ENCODE results near the gene DNAH12.
A peak's percentile ranks its signal among the peaks of the same experiment; 100 is the strongest.

Gene DNAH12, protein sequence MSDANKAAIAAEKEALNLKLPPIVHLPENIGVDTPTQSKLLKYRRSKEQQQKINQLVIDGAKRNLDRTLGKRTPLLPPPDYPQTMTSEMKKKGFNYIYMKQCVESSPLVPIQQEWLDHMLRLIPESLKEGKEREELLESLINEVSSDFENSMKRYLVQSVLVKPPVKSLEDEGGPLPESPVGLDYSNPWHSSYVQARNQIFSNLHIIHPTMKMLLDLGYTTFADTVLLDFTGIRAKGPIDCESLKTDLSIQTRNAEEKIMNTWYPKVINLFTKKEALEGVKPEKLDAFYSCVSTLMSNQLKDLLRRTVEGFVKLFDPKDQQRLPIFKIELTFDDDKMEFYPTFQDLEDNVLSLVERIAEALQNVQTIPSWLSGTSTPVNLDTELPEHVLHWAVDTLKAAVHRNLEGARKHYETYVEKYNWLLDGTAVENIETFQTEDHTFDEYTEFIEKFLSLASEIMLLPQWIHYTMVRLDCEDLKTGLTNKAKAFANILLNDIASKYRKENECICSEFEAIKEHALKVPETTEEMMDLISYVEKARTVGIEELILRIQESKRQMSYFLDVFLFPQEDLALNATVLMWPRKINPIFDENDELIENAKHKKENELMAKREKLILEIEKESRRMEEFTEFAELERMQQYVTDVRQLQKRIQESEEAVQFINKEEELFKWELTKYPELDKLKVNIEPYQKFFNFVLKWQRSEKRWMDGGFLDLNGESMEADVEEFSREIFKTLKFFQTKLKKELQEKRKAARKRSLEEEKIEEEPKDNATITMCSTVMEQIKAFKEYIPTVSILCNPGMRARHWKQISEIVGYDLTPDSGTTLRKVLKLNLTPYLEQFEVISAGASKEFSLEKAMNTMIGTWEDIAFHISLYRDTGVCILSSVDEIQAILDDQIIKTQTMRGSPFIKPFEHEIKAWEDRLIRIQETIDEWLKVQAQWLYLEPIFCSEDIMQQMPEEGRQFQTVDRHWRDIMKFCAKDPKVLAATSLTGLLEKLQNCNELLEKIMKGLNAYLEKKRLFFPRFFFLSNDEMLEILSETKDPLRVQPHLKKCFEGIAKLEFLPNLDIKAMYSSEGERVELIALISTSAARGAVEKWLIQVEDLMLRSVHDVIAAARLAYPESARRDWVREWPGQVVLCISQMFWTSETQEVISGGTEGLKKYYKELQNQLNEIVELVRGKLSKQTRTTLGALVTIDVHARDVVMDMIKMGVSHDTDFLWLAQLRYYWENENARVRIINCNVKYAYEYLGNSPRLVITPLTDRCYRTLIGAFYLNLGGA (N-terminal part only)

DNA sequence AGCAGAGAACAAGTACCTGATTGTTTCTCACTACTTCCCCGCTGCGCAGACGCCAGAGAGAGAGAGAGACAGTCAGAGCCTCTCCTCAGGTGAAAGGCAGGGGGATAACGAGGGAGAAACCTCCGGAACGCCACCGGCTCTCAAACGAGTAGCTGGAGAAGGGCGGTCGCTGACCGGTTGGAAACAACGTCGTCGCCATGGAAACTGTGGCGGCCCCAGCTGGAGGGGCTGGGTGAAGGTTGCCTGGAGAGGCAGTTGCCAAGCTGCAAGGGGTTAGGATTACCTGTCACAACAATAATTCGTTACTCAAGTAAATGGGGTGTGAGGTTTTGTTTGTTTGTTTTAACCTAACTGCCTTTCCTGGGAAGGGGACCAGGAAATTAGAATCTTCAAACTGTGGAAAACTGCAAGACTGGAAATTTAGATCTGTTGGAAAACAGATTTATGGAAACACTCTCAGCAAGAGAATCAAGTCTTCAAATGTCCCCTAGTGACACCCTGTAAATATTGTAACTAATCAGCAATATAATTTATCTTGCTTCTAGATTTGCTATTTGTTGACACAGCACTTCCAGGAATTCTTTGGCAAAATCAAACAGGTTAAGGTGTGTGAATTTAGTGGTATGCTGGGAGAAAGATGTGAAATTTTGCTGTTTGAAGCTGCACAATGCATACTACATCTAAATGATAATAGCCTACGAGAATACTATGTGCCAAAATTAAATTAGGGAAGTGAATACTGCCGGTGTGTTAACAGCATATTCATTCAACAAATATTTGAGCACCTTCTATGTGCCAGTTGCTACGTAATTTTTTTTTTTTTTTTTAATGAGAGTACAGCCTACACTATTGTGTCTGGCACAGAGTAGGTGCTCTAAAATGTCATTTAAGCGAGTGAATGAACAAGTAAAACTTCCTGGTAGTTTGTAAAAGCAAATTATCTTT is at the start of gene DNAH12:
Gene DNAH12, minus strand, starts transcription at position 164 of the 945 bp plus-strand sequence. CDS start 1,474 bp downstream, outside the sequence.
- peak; percentile 36 for DNase-seq

DNA sequence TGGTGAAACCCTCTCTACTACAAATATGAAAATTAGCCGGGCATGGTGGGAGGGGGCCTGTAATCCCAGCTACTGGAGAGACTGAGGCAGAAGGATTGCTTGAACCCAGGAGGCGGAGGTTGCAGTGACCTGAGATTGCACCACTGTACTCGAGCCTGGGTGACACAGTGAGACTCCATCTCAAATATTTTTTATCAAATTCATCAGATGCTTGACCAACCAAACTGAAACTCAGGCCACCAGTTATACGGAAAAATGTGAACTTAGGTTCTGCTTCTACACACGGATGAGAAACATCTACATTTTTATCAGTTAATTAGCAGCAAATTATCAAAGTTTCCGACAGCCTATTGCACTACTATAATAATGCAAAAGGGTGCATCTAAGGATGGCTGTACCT is 48.2 kb upstream of the DNAH12 start:
- no peak for DNase-seq

DNA sequence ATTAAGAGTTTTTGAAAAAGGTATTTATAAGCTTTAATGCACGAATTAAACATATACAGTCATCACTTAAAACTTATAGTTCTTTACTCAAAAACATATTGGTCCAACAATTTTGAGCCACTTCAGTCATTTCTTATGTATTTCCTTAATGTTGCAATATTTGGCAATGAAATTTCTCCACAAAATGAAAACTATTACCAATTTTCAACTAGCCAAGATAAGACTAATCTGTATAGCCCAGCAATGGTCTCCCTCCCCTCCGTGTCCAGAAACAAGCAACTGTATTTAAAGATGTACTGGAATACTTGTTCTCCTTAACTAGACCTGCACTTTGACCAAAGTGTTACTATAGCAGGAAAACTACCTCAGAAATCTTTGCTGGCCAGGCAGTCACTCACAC is 43.8 kb upstream of the DNAH12 start:
- no peak for DNase-seq

DNA sequence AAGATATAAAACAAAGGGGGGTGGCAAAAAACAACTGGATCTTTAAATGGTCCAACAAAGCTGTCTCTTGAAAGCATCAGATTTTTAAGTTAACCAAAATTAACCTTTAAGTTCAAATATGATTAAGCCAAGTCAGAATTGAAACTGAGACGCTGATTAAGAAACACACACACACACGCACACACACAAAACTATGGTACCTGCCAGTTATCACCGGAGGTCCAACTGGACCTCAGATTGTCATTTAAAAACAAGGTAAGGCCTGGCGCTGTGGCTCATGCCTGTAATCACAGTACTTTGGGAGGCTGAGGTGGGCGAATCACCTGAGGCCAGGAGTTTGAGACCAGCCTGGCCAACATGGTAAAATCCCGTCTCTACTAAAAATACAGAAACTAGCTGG is 42.6 kb upstream of the DNAH12 start:
- DNase-seq, result no peak

DNA sequence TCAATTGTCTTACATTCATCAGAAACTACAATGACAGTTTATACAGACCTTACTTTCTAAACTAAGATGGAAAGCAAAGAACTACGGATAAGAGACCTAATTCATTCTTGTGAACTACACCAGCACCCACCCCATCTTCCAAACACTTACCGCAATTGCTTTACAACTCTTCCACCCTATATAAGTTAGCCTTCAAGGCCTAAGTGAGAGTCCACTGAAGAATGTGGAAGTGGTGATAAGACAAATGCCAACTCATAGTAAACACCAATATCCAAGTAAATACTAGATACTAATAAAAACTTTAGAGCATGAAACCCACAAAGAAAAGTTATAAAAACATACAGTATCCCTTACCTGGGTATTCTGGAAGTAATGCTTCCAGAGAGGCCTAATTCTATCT is 39.4 kb upstream of the DNAH12 start:
- DNase-seq, result no peak

DNA sequence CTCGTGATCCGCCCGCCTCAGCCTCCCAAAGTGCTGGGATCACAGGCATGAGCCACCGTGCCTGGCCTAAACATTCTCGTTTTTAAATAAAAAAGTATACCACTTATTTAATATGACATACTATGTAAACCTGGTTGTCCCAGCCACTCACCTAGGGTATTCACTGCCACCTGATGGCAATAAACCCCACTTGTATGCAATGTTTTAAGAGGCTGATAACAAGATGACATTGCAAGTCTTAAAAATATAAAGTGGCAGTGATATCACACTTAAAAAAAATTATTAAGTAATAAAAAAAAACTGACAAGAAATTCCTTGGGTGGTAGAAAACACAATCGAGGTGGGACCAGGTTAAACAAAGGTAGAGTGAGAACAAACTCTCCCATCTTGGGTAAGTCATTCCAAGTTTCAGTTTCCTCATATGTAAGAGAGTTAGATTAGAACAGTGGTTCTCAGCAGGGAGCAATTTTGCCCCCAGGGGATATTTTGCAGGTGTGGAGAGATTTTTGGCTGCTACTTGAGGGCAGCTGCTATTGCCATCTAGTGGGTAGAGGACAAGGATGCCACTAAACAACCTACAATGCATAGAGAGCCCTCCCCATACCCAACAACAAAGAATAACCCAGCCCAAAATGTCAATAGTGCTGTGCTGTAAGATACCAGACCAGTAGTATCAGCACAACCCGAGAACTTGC is 38.5 kb upstream of the DNAH12 start:
- DNase-seq, result no peak

DNA sequence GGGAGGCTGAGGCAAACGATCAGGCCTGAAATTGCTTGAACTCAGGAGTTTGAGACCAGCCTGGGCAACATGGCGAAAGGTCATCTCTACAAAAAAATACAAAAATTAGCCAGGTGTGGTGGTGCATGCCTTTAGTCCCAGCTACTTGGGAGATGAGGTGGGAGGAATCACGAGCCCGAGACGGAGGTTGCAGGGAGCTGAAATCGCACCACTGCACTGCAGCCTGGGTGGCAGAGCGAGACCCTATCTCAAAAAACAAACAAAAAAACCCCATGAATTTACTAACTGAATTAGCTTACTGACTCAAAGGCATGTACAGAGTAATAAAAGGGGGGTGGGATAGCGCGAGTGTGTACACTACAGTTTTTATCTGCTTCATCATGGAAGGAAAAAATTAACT is 33.7 kb upstream of the DNAH12 start:
- DNase-seq, result no peak

DNA sequence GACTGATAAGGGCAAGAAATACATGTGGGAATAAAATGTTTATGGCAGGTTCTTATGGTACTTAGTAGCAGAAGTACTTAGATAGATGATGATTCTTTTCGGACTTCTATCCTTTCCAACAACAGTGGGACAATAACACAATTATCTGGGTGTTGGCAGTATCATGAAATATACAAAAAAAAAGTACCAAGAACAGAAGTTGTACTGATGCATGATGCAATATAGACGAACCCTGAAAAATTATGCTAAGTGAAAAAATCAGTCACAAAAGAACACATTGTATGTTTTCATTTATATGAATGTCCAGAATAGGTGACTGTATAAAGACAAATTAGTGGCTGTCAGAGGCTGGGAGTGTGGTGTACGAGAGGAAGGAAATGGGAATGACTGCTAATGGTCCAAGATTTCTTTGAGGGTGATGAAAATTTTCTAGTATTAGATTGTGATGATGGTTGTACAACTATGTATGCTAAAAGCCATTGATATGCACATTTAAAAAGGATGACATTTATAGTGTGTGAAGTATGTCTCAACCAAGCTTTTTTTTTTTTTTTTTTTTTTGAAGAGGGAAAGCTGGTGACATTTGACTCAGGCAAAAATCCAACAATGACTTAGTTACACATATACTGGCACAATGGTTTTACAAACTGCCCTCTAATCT is 32.0 kb upstream of the DNAH12 start:
- DNase-seq, result no peak

DNA sequence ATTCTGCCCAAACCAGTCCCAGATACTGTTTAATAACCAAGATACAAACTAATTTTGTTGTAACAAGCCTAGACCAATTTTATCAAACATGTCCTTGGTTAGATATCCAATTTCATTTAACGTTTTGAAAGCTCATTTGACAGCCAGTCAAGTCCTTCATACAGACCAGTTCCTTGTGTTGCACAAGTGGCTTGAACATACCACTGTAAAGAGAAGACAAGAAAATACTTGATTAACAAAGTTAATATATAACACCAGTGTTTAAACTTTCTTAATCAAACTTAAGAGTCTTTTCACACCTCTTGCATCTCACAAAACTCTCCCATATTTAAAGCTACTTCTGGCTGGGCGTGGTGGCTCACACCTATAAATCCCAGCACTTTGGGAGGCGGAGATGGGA is 28.0 kb upstream of the DNAH12 start:
- no peak for DNase-seq

DNA sequence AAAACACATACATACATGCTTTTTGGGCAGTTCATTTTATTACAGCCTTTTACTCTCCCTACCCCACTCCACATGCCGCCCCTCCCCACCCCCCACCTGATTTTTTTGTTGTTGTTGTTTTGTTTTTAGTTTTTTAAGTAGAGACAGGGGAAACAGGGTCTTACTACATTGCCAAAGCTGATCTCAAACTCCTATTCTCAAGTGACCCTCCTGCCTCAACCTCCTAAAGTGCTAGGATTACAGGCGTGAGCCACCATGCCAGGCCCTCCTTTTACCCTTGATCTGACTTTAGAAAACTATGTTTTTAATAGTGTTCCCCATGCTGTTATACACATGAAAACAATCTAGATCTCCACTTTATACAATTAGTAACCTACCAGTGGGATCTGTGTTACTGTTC is 26.7 kb upstream of the DNAH12 start:
- DNase-seq, result no peak

DNA sequence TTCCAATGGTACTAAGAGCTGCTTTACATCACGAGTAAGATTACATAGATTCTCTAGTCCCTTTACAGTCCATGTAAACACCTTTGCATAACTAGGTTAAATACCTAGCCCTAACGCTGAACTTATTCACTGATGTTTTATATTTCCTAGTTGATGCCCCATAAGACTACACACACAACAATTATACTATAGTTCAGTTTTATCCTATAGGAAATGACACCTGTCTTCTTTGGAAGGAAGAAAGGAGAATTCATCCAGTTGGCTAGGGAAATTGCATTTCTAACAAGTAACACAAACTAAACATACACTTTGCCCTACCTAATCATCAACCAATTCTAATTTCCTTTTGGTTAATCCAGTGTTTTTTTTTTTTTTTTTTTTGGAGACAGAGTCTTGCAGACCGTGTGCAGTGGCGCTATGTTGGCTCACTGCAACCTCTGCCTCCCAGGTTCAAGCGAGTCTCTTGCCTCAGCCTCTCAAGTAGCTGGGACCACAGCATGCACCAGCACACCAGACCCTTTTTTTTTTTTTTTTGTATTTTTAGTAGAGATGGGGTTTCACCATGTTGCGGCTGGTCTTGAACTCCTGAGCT is 25.8 kb upstream of the DNAH12 start:
- DNase-seq, result no peak

DNA sequence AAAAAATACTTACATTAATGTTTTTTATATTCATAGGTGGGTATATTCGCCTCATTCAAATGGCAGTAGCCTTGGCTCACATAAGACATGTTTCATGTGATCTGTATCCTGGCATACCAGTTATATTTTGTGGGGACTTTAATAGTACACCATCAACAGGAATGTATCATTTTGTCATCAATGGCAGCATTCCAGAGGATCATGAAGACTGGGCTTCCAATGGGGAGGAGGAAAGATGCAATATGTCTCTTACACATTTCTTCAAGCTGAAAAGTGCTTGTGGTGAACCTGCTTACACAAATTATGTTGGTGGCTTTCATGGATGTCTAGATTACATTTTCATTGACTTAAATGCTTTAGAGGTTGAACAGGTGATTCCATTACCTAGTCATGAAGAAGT is 15.4 kb upstream of the DNAH12 start:
- DNase-seq, result no peak

DNA sequence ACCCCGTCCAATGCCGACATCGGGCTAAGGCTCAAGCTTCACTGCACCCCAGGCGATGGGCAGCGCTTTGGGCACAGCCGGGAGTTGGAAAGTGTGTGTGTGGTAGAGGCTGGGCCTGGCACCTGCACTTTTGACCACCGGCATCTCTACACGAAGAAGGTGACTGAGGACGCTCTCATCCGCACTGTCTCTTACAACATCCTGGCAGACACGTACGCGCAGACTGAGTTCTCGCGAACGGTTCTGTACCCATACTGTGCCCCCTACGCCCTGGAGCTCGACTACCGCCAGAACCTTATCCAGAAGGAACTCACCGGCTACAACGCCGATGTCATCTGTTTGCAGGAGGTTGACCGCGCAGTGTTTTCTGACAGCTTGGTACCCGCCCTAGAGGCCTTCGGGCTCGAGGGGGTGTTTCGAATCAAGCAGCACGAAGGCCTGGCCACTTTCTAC is 13.0 kb upstream of the DNAH12 start:
- peak; percentile 65 for DNase-seq

DNA sequence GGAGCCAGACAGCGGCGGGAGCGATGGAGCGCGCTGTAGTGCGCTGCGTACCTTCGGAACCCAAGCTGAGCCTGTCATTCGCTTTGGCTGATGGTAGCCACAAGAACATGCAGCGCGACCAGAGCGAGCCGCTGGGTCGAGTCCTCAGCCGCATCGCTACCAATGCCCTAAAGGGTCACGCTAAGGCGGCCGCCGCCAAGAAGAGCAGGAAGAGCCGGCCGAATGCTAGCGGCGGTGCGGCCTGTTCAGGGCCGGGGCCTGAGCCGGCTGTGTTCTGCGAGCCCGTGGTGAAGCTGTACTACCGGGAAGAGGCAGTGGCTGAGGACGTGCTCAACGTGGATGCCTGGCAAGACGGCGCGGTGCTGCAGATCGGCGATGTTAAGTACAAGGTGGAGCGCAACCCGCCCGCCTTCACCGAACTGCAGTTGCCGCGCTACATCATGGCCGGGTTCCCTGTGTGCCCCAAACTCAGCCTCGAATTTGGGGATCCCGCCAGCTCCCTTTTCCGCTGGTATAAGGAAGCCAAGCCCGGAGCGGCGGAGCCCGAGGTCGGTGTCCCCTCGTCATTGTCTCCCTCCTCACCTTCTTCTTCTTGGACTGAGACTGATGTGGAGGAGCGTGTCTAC is 12.4 kb upstream of the DNAH12 start:
- peak; percentile 52 for DNase-seq

DNA sequence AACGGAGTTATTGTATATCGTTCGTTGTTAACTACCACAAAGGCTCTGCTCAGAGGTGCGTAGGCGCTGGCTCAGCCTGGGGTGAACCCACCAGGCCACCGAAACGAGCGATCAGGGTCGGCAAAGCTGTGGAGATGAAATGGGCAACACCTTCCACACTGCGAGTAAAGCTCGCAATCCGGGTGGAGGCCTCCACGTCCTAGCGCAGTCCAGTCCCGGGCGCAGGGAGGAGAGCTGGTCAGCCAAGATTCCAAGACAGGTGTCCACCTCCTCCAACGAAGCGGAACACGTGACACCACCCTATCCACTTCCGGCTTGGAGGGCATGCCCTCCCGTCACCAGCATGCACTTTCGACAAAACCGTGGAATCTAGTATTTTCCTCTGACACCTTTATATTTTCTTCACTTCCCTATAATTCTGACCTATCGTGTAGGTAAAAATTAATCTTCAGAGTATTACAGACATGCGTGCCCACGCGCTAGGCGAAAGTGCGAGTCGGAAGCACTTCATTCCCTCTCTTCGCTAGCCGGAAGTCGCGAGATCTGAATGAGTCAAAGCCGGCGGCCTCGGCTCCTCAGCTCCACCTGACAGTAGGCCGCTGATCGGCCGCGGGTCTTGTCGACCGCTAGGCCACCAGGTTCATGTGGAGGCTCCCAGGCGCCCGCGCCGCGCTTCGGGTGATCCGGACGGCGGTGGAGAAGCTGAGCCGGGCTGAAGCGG is 11.8 kb upstream of the DNAH12 start, which contains the start of gene PDE12:
Gene PDE12, plus strand, starts transcription at position 537 of the 721 bp plus-strand sequence. Its CDS starts 106 bp downstream, at position 643.
- DNase-seq, result peak; percentile 89

DNA sequence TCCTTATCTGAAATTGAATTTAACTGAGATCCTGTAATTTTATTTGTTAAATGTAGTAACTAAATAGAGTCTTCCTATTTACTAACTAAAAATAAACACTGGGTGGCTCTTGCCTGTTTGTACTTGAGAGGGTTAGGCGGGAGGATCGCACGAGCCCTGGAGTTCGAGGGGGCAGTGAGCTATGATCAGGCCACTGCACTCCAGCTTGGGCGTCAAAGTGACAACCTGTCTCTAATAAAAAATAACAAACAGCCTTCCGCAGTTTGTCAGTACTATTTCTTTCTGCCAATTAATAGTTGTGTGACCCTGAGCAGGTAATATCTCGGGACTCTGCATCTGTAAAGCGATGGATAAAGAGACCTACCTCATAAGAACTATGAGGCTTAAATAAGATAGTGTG is 11.2 kb upstream of the DNAH12 start:
- peak; percentile 16 for DNase-seq

DNA sequence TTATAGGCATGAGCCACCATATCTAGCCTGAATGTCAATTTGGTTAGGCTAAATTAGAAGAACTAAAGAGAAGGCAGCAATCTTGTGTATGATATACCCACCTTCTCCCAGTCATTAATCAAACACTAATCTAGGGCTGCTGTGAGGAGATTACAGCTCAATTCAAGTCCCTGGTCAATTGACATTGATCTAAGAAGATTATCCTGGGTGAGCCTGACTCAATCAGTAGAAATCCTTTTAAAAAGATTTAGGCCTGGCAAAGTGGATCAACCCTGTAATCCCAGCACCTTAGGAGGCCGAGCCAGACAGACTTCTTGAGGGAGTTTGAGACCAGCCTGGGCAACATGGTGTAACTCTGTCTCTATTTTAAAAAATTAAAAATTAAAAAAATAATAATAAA is 2.5 kb upstream of the DNAH12 start:
- no peak for DNase-seq

DNA sequence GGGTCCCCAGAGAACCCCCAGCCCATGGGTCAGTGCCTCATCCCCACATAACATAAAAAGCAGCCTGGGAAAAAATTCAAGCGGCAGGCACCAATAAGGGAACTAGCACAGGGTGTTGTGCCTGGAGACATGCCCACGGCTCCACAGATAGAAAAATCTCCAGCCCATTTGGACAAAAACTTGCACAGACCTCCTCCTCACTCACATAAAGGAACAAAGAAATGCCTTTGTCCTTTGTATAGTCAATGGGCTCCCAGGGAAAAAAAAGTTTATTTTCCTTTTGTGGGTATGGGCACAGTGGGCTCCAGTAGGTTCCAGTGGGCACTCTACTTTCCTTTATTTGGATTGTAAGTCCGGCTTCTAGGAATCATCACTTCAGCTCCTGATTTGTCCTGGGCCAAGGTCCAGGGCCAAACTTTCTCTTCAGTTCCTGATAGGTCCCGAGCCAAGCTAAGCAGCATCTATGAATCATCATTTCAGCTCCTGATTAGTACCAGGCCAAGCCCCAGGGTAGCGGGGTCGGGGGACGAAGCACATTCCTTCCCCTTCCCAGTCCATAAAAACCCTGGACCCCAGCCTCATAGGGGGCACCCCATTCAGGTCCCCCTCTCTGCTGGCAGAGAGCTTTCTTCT is 1.6 kb upstream of the DNAH12 start:
- no peak for DNase-seq

Measured in activated CD4-positive, alpha-beta T cell treated with anti-CD3 and anti-CD28 coated beads for 48 hours (primary cell).